Measurements from ENCODE around the gene TCAF2. TPM values are rescaled to one million over a fixed set of nuclear protein-coding genes. Genes with fewer than 3 reads are reported as not detected.

Gene TCAF2
- total RNA-seq, 1 experiment from 2014 or later: 11.4 TPM

Other genes with a start within 250 kb of the TCAF2 start
- 137 and 142 TPM in 2 replicates for gene ZYX, start 239.6 kb upstream of the TCAF2 start, total RNA-seq (2014; rRNA removed)
- gene EPHA1, start 212.1 kb upstream of the TCAF2 start, total RNA-seq (2014; rRNA removed): not detected in 2 replicates
- gene TAS2R60, start 177.5 kb upstream of the TCAF2 start, total RNA-seq (2014; rRNA removed): not detected in 2 replicates
- not detected in 2 replicates for gene TAS2R41, start 143.1 kb upstream of the TCAF2 start, total RNA-seq (2014; rRNA removed)
- gene CTAGE15, start 49.2 kb upstream of the TCAF2 start, total RNA-seq (2014; rRNA removed): 0.46 and 0.71 TPM in 2 replicates
- not detected in 2 replicates for gene CTAGE6, start 136.7 kb downstream of the TCAF2 start, total RNA-seq (2014; rRNA removed)

Data from LHCN-M2 (cell line).